ENCODE data around the gene COX6B1.
"Not testable (repeated sequence)": the region's sequence is repeated elsewhere in the genome, so short reads cannot be mapped to it uniquely, and the experiment has no call there.

The COX6B1 gene

GRCh38 chr19:35636651-35637050 is 11.5 kb upstream of the COX6B1 start:
- DNase-seq (ENCODE audit: low spot score), result no peak

DNA sequence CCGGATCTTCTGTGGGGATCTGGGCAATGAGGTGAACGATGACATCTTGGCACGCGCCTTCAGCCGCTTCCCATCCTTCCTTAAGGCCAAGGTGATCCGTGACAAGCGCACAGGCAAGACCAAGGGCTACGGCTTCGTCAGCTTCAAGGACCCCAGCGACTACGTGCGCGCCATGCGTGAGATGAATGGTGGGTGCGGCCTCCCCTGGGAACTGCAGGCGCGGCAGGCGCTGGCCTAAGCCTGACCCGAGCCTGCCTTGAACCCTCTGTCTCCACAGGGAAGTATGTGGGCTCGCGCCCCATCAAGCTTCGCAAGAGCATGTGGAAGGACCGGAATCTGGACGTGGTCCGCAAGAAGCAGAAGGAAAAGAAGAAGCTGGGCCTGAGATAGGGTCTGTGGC is 11.0 kb upstream of the COX6B1 start:
- DNase-seq (ENCODE audit: low spot score), result no peak

DNA sequence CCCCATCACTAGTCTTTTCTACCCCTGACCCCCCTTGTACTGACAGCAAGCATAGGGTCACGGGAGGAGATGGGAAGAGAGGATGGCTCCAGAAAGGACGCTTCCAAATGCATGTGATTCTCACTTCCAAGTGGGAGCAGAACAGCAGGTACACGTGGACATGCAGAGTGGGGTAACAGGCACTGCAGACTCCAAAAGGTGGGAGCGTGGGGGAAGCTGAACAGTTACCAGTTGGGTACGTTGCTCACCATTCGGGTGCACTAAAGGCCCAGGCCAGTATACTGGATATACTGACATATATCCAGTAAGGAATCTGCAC is 8.8 kb upstream of the COX6B1 start:
- no peak for DNase-seq (ENCODE audit: low spot score)

DNA sequence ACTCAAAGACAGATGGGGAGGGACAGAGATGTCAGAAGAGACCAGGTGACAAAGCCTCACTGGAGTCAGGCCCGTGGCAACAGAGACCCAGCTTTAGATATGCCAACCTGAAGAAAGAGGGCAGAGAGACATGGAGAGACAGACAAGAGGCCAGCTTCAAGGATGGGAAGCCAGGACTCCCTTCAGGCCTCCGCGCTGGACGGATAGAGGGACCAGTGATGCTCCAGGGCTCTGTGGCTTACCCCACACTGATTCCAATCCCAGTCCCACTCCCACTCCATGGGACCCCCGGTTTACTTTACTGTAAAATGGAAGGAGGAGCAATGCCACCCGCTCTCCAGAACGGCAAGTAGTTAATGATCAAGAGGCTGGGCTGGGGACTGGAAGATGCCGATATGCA is 8.3 kb upstream of the COX6B1 start:
- no peak for DNase-seq (ENCODE audit: low spot score)

DNA sequence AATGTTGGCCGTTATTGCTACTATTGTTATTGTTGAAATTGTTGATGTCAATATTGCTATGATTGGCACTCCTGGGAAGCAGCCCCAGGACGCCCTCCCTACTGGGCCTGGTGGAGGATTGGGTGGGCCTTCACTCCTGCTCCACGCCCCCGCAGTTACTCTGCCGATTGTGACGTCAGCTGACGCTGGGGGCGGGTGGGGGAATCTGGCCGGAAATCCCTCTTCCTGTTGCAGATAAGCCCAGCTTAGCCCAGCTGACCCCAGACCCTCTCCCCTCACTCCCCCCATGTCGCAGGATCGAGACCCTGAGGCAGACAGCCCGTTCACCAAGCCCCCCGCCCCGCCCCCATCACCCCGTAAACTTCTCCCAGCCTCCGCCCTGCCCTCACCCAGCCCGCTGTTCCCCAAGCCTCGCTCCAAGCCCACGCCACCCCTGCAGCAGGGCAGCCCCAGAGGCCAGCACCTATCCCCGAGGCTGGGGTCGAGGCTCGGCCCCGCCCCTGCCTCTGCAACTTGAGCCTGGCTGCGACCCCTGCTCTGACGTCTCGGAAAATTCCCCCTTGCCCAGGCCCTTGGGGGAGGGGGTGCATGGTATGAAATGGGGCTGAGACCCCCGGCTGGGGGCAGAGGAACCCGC is 6.5 kb upstream of the COX6B1 start, which contains the start of gene ETV2:
TSS of gene ETV2 (plus strand) at position 231 of the 637 bp plus-strand sequence. CDS start 716 bp downstream, outside the sequence.
- peak; percentile 59 for DNase-seq (ENCODE audit: low spot score)

DNA sequence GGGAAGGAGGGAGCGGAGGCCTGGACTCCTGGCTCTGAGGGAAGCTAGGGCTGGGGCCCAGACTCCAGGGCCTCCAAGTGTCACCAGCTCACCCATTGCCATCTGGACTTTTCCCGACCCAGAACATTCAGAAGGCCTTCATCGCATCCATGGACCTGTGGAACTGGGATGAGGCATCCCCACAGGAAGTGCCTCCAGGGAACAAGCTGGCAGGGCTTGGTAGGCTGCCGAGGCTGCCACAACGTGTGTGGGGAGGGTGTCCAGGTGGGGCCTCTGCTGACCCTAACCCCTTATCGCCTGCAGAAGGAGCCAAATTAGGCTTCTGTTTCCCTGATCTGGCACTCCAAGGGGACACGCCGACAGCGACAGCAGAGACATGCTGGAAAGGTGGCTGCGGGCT is 5.8 kb upstream of the COX6B1 start:
- DNase-seq (ENCODE audit: low spot score), result no peak

DNA sequence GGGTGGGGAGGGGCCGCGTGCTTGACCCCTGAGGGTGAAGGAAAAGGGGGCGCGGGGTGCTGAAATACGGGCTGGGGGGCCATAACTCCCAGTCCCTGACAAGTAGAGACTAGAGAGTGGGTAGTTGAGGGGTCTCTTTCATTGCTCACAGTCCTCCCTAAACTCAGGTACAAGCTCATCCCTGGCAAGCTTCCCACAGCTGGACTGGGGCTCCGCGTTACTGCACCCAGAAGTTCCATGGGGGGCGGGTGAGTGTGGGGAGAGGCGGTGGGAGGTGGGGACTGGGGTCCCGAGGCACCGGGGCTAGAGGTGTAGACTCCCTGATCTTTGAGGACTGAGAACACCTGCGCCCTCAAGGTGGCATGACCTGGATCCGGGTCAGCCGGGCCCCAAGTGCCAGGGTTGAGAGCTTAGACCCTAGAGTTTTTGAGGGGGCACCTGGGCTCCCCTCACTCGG is 5.3 kb upstream of the COX6B1 start:
- DNase-seq (ENCODE audit: low spot score), result no peak

GRCh38 chr19:35643255-35644205 is 4.6 kb upstream of the COX6B1 start:
- DNase-seq (ENCODE audit: low spot score), result peak; percentile 90

DNA sequence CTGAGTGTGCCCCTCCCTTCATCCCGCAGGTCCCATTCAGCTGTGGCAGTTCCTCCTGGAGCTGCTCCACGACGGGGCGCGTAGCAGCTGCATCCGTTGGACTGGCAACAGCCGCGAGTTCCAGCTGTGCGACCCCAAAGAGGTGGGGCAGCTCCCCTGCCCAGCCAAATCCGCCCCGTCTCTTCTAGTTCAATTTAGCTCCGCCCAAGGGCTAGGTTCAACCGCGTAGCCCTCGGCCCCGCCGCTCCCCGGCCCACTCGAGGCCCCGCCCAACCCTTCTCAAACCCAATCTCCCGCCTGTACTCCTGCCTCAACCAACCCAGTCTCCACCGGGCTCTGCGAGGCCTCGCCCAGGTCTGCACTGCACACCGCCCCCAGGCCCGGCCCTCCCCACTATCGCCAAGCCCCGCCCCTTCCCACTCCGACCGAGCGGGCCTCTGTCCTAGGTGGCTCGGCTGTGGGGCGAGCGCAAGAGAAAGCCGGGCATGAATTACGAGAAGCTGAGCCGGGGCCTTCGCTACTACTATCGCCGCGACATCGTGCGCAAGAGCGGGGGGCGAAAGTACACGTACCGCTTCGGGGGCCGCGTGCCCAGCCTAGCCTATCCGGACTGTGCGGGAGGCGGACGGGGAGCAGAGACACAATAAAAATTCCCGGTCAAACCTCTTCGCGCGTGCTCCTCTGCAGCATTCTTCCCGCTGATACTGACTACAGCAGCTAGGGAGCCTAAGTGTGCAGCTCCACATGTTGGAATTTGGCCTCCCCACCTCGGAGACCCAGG is 3.7 kb upstream of the COX6B1 start:
- DNase-seq (ENCODE audit: low spot score), result peak; percentile 97

DNA sequence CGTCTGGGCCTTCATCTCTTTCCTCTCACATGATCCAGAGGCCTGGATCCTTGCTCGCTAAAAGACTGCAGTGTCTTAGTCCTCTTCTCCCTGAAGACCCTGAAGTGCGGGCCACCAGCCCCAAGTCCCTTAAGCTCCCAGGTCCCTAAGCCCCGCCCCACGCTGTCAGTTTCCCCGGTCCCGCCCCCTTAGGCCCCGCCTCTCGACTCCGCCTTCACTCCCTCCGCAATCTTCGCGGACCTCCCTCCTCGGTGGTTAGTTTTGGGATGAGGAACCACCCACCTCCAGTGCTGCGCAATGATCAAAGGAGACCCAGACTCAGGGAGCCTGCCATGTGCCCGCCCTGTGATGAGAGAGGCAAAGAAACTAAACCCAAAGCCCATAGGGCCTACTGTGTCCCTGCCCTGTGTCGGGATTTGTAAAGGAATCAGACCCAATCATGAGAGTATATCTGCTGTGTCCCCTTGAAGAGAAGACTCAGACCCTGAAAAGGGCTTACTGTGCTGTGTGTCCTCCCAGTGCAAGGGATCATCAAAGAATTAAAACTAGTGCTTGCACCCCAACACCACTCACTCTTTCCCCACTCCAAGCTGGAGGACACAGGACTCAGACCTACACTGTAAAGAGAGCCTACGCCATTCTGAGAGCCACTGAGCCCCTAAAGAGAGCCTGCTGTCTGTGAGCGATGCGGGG is 3.0 kb upstream of the COX6B1 start:
- peak; percentile 76 for DNase-seq (ENCODE audit: low spot score)

- DNase-seq (ENCODE audit: low spot score), result no peak
These were observed 2.2 kb upstream of the COX6B1 start for GRCh38 chr19:35645680-35646511.

- no peak for DNase-seq (ENCODE audit: low spot score)
These were observed 2.5 kb downstream of the COX6B1 start for GRCh38 chr19:35650581-35650980.

DNA sequence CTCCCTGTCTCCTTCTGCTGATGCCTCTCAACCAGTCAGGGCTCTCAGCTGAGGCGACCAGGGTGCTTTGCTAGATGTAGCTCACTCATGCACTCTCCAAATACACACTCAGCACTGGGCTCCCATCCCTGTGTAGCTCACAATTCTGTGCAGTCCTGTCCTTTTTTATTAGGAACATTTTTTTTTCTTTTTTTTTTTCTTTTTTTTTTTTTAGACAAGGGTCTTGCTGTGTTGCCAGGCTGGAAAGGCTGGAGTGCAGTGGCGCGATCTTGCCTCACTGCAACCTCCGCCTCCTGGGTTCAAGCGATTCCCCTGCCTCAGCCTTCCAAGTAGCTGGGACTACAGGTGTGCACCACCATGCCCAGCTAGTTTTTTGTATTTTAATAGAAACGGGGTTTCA is 6.7 kb downstream of the COX6B1 start:
- not testable (repeated sequence) for DNase-seq (ENCODE audit: low spot score)

- no peak for DNase-seq (ENCODE audit: low spot score)
These were observed 7.5 kb downstream of the COX6B1 start for GRCh38 chr19:35655600-35655999.

GRCh38 chr19:35656700-35657099 is 8.6 kb downstream of the COX6B1 start:
- DNase-seq (ENCODE audit: low spot score), result no peak

DNA sequence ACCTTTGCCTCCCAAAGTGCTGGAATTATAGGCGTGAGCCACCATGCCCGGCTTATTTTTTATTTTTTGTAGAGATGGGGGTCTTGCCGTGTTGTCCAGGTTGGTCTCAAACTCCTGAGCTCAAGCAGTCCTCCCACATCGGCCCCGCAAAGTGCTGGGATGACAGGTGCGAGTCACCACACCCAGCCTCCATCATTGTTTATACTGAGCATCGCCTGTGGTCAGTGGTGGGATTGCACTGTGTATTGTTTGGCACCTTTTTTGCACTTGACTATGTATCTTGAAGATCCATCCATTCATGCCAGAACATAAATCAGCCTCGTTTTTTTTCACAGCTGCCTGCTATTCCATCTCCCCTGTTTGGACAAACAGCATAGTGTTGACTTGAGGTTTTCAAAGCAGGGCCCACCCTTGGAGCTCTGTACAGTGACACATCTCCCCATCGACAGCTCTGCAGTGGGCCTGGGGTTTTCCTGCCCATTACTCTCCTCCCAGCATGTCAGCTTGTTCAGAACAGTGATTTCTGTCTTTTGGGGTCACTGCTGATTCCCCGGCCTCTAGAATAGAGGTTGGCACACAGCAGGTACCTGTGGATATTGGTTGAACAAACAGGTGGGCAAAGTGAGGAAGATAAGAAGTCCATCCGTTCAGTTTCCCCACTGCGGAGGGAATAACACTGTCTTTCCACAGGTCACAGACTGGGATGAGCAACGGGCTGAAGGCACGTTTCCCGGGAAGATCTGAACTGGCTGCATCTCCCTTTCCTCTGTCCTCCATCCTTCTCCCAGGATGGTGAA is 10.0 kb downstream of the COX6B1 start:
- DNase-seq (ENCODE audit: low spot score), result no peak

- no peak for DNase-seq (ENCODE audit: low spot score)
These were observed 13.8 kb downstream of the COX6B1 start for GRCh38 chr19:35661995-35662340.

GRCh38 chr19:35663981-35664380 is 15.9 kb downstream of the COX6B1 start:
- DNase-seq (ENCODE audit: low spot score), result no peak

GRCh38 chr19:35665157-35665556 is 17.0 kb downstream of the COX6B1 start:
- DNase-seq (ENCODE audit: low spot score), result no peak

- DNase-seq (ENCODE audit: low spot score), result no peak
These were observed 17.5 kb downstream of the COX6B1 start for GRCh38 chr19:35665604-35666003.

Measured in germinal center (tissue), 1 donor.